Heart left ventricle (tissue), 16 donors: ENCODE data around the gene SORCS2. TPM values are rescaled to one million over a fixed set of nuclear protein-coding genes. Genes with fewer than 3 reads are reported as not detected.

ENCODE experiments used
- ATAC-seq, 4 donors: fragments of 200-7000 bp; cut with Tn5 transposase; one replicate each; pipeline ENCODE4 v1.9.1; 2020 to 2022; ENCODE audit warnings: moderate library complexity in 4 of 4, mild to moderate bottlenecking in 3 of 4, moderate number of reproducible peaks in 1 of 4
- DNase-seq, 5 donors: peaks; one replicate each; pipeline ENCODE4 v3.0.0-alpha.2; 2020
- H3K27ac ChIP-seq, 12 donors: fragments of 200-600 bp; sonication (generic) in 4 of 12; one replicate each; pipeline versions ENCODE4 v1.5.0 to v1.8.0; 2016 to 2022; ENCODE audit warnings: mild to moderate bottlenecking in 2 of 12
- H3K27me3 ChIP-seq, 9 donors: fragments of 200-600 bp; sonication (generic) in 2 of 9; one replicate each; pipeline versions ENCODE4 v1.5.1 to v1.8.0; 2016 to 2022; ENCODE audit warnings: mild to moderate bottlenecking in 3 of 9
- H3K36me3 ChIP-seq, 9 donors: fragments of 200-600 bp; sonication (generic) in 2 of 9; one replicate each; pipeline versions ENCODE4 v1.5.0 to v1.8.0; 2018 to 2022; ENCODE audit warnings: mild to moderate bottlenecking in 2 of 9
- H3K4me1 ChIP-seq, 12 donors: fragments of 200-600 bp; sonication (generic) in 4 of 12; one replicate each; pipeline versions ENCODE4 v1.5.0 to v1.8.0; 2016 to 2022; ENCODE audit warnings: mild to moderate bottlenecking in 3 of 12
- H3K4me3 ChIP-seq, 12 donors: fragments of 200-600 bp; sonication (generic) in 4 of 12; one replicate each; pipeline versions ENCODE4 v1.5.0 to v1.8.0; 2017 to 2022; ENCODE audit warnings: mild to moderate bottlenecking in 9 of 12, moderate library complexity in 4 of 12
- H3K9me3 ChIP-seq, 12 donors: fragments of 200-600 bp; sonication (generic) in 4 of 12; one replicate each; pipeline versions ENCODE4 v1.5.0 to v1.8.0; 2016 to 2022; ENCODE audit warnings: mild to moderate bottlenecking in 1 of 12
- CTCF ChIP-seq, 12 donors: fragments of 200-600 bp; sonication (generic) in 4 of 12; IDR thresholded peaks; one replicate each; pipeline versions ENCODE4 v1.5.0 to v1.8.0; 2018 to 2022; ENCODE audit warnings: antibody characterized with exemption in 12 of 12, mild to moderate bottlenecking in 5 of 12
- POLR2A ChIP-seq, 2 donors: fragments of 450-650 bp; IDR thresholded peaks; one replicate each; pipeline ENCODE4 v1.6.1; 2017; ENCODE audit warnings: antibody characterized with exemption in 2 of 2, mild to moderate bottlenecking in 2 of 2, moderate library complexity in 2 of 2
- WGBS, 4 donors: extraction: QIAGEN DNeasy Blood & Tissue Kit in 2 of 4; methylation state at CpG; one replicate each; pipeline versions ENCODE4 v1.1.5 to v1.1.7; 2013 to 2018; 5-methylcytosine and 5-hydroxymethylcytosine counted together
- intact Hi-C, 10 donors: fragments of 100-400 bp; cut with DNase I; formaldehyde crosslinking; loops; one replicate each; pipeline versions ENCODE4 v1.11.1 to v1.14.2; 2022
- polyA plus RNA-seq, 2 donors: library from polyadenylated mRNA; stranded (reverse); fragments of 200-250 nt; gene quantifications; one replicate each; pipeline ENCODE4 v1.2.3, GENCODE V29; 2013
- total RNA-seq, 9 donors: library from RNA; depleted of rRNA in 2 of 9; stranded (reverse); fragments of >200 nt in 2 of 9; fragmentation: NEBNext Ultra II Directional in 3 of 9; extraction: Animal tissue kit (Norgen Biotek cat#: 25700) in 3 of 9; gene quantifications; one replicate each; pipeline versions ENCODE4 v1.1.0 to v1.2.4, GENCODE V29; 2016 to 2023
- donor health status: ischemic (EF 13 %, LVEDD 7.1; RV severe dilation, severe dysfunction).
- donor health status: healthy with polysubstance abuse.
- donor health status: DM: no; HTN: yes; CAD: no.
- donor health status: DM: no; HTN: no; CAD: no.
- donor health status: ischemic (EF 25% LVEDD 6.9; RV normal size, moderate dysfunction).
- donor health status: ischemic (EF 25% LVEDD 5.7; RV mildly dilated, moderate dysfunction).
- donor health status: healthy.
- donor health status: DM: yes; HTN: yes; CAD: no.
- donor health status: ischemic (EF 35%, LVEDD 5.7; RV mildly dilated, moderate dysfunction).
- donor health status: nonischemic (EF 11% LVEDD 7.7; RV severe dilation, severe dysfunction).
- donor health status: DM: yes; HTN: yes; CAD: no.
- donor health status: PGD.
- donor health status: ischemic (EF 29% LVEDD 5.4; RV normal size, mild dysfunction).
- donor health status: nonischemic (EF 23%, LVEDD 6.1; RV moderate dilation, normal function).

Gene SORCS2
- total and polyA plus RNA-seq, 11 donors, result 0.28 to 5.5 (median 2.4) TPM

- intact Hi-C loops, result no loop called here
- Histone ChIP-seq H3K9me3 (no peaks in the 10 kb centered on the region), H3K36me3 (no peaks in the 10 kb centered on the region), H3K4me1 (peaks cover 0 to 17% (median 10%) of the 10 kb centered on the region in 12 donors), H3K27me3 (peaks cover 0 to 2% (median 0%) of the 10 kb centered on the region in 9 donors), H3K27ac (no peak overlapping the region), H3K4me3 (no peak overlapping the region)
- WGBS, 4 donors, result 72 to 79% (median 73%) methylated on average over 7 of the region's 7 CpGs
- DNase-seq (peak in 1 of 5 donors; percentile 2), ATAC-seq (no peak)
- TF ChIP-seq CTCF (IDR thresholded peaks at IDR 0.05) (no peak), POLR2A (IDR thresholded peaks at IDR 0.05) (no peak)
Observed at GRCh38 chr4:7626531-7626930, 434.2 kb downstream of the SORCS2 start.

GRCh38 chr4:7627251-7628250 lies 435.2 kb downstream of the SORCS2 start:
- intact Hi-C loops, result no loop called here

GRCh38 chr4:7628432-7628831 lies 436.1 kb downstream of the SORCS2 start:
- H3K36me3 ChIP-seq, result no peaks in the 10 kb centered on the region
- intact Hi-C loops, result no loop called here
- peaks cover 0 to 30% (median 14%) of the 10 kb centered on the region in 12 donors for H3K4me1 ChIP-seq
- no peaks in the 10 kb centered on the region for H3K9me3 ChIP-seq
- 36 to 44% (median 41%) methylated on average over 9 to 10 of the region's 10 CpGs for WGBS, 4 donors
- H3K27me3 ChIP-seq, result peaks cover 0 to 19% (median 4%) of the 10 kb centered on the region in 9 donors
- H3K4me3 ChIP-seq, result no peak overlapping the region
- TF ChIP-seq CTCF (IDR thresholded peaks at IDR 0.05) (no peak), POLR2A (IDR thresholded peaks at IDR 0.05) (no peak)
- peak in 2 of 5 donors; percentile 50 to 60 for DNase-seq
- H3K27ac ChIP-seq, result no peak overlapping the region
- no peak for ATAC-seq

More at GRCh38 chr4:7627251-7628250, 435.2 kb downstream of the SORCS2 start:
- Histone ChIP-seq H3K36me3 (no peaks in the 10 kb centered on the region), H3K4me3 (no peak overlapping the region), H3K9me3 (no peaks in the 10 kb centered on the region), H3K27ac (no peak overlapping the region), H3K27me3 (peaks cover 0 to 12% (median 0%) of the 10 kb centered on the region in 9 donors), H3K4me1 (peaks cover 0 to 27% (median 14%) of the 10 kb centered on the region in 12 donors)
- ATAC-seq (no peak), DNase-seq (peak in 1 of 5 donors; percentile 31)
- no peak for TF ChIP-seq CTCF (IDR thresholded peaks at IDR 0.05)
- no peak for TF ChIP-seq POLR2A (IDR thresholded peaks at IDR 0.05)
- 87 to 93% (median 91%) methylated on average over 15 to 18 of the region's 18 CpGs for WGBS, 4 donors
